OCI-M2 (cell line): ENCODE data around the gene DYSF.

ENCODE experiments used
- DNase-seq: peaks from one replicate; lab custom pipeline; 2025; ENCODE audit not compliant: unreplicated experiment; lab: John Stamatoyannopoulos, UW

The DYSF gene

DNA sequence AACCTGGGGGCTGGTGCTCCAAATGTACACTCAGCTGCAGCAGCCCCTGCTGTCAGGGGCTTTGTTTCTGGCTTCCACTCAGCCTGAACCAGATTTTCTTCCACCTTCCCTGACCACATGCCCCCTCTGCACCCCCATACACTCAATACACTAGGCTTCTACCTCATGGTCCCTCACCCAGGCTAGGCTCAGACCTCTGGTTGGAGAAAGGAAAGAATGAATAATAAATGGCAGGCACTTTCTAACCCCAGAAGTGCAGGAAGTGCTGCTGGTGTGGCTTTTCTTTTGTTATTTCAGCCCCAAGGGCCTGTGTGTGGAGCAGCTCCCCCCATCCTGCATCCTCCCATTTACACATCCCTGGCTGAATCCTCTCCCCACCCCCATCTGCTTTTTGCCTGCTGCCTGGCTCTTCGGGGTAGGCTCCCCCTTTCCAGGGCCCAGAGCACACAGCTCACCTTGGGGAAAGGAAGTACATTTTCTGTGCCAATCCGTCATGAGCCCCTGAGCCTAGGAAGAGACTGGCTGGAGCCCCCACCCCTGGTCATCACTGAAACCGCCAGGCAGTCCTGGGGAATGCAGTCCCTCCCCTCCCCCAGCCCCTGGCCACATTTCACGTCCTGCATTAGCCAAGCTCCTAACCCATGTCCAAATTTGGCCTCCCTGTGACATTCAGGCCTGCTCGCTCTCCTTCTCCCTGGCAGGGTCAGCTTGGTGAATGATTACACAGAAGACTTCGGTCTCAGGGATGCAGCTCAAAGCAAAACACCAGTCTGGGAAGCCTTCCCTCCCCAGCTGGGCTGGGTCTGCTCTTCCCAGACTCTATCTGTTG lies 2.6 kb downstream of the DYSF start:
- no peak for DNase-seq

DNA sequence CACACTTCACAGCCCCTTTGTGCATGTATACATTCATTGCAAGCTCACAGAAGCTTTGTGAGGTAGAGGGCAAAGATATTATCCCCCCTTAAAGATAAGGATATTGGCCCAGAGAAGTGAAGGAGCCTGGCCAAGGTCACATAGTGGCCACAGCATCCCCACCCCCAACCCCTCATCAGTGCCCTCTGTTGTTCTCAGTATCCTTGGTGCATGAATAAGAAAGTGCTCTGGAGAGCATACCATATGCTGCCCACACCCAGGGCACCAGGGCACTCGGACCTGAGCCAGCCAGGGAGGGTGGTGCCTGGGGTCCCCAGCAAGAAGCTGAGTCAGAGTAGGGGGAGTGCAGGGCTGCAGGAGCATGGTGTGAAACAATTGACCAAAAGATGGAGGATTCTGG lies 3.3 kb downstream of the DYSF start:
- DNase-seq, result no peak

DNA sequence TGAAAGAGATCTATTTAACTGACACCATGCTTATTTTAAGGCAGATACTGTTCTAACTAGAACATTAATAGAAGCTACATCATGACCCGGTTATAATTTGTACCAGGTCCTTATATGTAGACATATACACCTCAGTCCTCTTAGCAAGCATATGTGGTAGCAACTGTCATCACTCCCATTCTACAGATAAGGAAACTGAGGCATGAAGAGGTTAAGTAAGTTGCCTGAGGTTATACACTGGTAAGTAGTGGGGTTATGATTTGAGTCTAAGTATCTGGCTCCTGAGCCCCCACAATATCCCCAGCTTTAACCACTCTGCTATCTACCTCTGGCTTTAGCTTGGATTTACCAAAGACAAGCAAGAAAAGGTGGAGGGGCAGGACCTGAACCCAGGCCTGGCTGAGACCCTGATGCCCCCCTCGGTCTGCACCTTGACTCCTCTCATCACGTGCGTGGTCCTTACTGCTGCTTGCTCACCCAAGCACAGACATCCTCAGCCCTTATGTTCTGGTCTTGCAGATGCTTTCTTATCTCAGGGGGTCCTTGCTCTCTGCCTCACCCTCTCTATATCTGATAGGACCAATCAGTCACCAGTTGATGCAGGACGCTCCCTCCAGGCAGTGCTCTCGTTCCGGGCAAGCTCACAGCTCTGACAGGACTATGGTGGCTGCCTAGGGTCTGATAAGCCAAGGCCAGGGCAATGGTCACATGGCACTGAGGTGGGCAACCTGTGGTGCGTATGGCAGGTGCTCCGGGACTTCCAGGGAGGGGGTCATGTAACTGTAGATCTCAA lies 4.0 kb downstream of the DYSF start:
- no peak for DNase-seq

DNA sequence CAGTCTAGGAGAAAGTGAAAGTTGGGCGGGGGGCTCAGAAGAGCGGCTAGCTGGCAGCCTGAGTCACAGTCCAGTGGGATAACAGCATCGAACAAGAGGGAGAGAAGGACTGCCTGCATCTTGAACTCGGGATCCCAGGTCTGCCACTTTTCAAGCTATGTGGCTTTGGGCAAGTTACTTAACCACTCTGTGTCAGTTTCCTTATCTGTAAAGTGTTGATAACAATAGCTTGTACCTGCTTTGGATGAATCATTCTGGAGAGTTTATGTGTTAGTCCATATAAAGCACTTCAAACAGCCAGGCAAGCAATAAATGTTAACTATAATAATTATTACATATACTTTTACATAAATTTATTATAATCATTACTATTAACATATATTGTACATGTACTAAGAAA lies 4.6 kb downstream of the DYSF start:
- DNase-seq, result no peak

DNA sequence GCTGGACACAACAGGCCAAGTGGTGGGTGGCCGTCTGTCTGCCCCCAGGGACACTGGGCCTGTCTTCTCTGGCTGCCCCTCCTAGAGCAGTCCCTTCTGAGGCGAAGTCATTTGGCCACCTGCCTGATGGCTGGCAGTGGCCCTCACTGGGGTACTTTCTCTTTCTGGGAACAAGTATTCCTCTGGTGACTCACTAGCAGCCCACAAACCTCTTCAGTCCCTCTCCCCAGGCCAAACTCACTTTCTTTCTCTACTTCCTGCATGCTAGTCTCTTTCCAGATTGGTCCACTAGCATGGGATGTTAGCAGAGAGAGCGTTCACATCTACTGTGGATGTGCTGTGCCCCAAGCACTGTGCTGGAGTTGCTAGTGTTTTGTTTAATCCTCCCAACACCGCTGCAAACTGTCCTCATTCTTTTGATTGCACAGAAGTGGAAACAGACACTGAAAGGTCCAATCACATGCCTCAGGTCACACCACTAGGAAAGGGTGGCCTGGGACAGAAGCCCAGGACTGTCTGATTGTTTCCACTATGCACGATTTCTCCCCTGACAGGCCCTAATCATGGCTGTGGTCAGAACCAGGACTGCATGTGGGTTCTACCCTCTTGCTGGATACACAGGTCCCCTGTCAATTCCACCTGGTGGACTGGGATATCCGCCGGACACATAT lies 5.2 kb downstream of the DYSF start:
- no peak for DNase-seq

DNA sequence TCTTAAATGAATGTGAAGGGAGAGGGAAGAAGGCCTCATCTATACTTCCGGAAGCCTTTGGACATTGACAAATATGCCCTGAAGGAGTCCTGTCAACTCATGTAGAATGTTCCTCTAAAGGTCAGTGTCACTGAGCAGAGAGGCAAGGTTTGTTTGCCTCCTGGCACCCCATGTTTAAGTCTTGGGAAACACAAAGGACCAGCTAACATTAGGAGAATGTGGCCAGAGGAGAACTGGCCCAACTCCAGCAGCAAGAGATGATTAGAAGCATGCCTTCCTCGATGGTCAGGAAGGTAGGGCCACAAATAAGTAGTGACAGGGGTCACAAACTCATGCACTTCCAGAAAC lies 5.7 kb downstream of the DYSF start:
- no peak for DNase-seq

DNA sequence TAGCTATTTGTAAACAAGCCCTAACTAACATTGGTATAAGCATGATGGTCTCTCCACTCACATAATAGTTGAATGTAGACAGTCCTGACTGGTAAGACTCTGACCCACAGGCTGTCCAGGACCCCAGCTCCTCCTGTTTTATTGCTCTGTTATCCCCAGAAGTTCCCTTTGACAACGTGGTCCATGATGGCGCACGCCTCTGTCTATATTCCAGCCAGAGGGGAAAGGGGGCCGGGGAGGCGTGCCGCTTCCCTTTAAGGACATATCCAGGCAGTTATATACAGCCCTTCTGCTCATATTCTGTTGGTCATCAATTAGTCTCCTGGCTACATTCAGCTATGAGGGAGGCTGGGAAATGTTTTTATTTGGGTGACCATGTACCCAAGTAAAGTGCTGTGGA lies 6.7 kb downstream of the DYSF start:
- no peak for DNase-seq

DNA sequence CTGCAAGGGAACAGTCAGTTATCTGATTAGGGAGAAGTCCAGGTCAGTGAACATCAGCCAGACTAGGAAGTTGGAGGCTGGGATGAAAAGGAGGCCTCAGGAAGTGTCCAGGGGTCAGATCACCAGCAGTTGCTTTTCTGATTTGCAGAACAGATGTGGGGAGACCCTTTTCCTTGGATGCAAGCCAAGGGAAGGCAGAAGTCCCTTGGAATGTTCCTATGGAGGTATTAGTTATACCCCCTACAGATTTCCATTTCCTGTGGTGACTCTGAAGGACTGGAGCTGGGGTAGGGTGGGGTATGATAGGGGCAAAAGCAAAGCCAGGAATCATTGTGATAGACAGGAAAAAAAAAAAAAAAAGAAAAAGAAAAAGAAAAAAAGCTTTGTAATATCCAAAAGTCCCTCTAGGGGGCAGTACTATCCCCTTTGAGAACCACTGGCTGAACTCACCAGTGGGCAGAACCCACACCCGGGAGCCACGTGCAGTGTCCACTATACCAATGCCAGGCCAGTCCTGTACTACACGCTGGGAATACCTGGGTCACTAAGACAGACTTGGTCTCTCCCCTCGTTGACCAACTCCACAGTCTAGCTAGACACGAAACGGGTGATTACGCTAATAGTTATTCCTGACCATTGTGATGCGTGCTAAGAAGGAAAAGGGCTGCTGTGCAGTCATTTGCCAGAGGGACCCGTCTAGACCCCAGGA lies 7.4 kb downstream of the DYSF start:
- no peak for DNase-seq

DNA sequence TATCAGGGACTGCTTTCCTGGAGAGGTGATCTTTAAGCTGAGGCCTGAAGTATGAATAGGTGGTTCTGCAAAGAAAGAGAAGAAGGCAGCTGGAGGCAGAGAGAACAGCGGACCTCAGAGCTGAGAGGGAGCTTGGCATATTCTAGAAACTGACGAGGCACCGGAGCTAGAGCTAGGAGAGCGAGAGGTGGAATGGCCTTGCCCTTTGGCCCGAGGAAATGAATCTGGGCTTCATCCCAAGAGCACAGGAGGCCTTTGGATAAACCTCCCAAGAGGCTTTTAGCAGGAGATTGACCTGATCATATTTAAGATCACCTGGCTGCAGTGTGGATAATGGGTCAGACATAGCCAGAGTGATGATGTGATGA lies 7.9 kb downstream of the DYSF start:
- DNase-seq, result no peak

DNA sequence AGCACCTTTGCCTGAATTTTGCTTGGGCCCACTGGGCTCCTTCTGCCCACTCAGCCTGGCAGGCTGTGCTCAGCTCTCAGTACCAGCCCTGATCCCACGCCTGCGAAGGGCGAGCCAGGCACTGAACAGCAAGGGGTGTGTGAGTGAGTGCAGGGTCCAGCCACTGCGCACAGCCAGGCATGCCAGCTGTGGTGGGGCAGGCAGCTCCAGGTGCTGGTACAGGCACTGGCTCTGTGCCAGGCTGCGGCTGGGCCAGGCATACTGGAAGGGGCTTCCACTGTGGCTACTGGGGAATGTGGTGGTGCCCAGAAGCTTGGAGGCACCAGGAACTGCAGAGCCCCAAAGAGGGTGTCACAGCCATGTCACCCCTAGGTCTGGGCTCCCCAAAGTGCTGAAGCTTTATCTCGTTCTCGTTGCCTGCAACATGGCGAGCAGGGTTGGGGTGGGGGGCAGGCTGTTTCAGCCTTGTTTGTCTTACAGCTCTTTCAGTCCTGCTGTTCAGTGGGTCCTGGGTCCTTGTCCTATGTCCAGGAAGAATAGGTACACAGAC lies 8.8 kb downstream of the DYSF start:
- no peak for DNase-seq

DNA sequence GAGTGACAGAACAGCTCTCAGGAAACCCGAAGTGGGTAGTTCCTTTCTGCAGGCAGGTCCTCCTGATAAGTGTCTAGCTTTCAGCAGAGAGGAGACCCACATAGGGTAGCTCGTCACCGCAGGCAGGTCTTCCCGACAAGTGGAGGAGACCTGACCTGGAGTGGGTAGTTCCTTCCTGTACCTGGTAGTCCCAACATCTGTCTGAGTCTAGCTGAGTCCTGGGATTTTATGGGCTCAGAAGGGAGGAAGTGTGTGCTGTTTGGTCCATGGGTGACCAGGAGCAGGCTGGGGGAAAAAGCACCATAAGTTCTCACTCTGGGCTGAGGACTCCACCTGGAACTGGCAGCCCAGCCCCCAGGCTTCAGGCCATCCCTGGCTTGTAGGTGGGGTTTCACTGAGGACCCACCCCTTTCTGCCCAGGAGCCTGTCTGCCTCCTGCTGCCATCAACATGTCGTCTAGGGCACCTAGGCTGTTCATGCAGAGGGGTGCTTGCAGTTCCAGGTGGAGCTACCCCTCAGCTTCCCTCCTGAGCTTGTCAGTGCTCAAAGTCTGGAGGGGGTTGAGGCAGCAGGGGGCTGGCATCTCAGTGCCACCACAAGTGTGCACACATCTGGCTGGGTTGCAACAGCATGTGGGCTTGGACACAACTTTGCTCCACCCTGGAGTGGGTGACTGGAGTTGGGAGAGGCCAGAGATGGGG lies 9.4 kb downstream of the DYSF start:
- no peak for DNase-seq

DNA sequence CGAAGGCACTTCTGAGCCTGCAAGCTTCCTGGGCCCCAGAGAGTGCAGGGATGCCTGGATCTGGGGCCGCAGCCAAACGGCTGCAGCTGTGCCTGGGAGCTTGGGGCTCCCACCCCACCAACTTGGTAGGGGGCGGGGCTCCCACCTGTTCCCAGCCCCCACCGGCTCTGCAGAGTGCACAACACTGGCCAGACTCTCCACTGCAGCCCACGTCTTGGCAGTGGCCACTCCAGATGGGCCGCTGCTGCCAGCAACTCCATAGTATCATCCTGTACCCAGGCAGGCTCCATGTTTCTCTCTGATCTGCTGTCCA lies 9.9 kb downstream of the DYSF start:
- DNase-seq, result no peak

DNA sequence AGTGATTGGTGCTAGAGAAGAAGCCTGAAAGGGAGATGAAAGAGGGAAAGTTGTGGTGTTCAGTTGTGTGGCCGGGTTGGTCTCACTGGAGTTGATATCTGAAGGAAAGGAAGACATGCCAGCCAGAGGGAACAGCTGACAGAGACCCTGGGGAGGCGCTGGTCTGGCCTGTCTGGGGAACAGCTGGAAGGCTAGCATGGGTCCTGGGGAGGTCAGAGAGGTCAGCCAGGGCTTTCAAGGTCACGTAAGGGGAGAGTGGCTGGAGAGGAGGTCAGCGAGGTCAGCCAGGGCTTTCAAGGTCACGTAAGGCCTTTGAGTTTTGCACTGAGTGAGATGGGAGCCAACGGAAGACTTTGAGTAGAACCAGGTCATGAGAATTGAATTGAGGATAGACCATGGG lies 11.0 kb downstream of the DYSF start:
- no peak for DNase-seq

DNA sequence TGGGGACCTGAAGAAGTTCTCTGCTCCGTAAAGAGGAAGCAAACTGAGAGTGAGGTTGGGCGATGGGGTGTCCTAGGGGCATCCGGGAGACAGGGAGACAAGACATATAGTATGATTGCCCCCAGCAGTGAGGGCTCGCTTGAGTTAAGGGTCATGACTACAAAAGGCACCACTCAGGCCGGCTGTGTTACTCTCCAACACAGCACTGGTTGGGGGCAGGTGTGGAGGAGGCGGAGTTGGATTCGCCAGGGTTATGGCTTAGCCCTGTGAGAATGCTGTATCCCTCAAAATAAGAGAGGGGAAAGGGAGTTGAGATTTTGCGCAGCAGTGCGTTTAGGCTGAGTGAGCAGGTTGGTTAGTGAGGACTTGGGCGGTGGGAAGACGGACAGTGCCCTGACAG lies 12.0 kb downstream of the DYSF start:
- DNase-seq, result no peak

DNA sequence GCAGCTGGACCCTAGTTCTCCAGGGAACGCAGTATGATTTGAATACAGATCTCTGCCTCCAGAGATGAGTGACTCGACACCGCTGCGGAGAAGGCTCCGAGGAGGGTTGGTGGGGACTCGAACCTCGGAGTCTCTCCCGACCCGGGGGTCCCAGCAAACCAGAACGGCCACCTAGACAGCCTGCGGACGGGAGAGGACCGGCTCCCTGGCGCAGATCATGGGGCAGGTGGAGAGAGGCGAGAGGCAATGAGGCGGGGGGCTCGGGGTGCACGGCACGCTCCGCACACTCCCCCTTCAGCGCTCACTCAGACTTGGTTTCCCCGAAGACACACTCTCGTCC lies 12.6 kb downstream of the DYSF start:
- DNase-seq, result no peak

DNA sequence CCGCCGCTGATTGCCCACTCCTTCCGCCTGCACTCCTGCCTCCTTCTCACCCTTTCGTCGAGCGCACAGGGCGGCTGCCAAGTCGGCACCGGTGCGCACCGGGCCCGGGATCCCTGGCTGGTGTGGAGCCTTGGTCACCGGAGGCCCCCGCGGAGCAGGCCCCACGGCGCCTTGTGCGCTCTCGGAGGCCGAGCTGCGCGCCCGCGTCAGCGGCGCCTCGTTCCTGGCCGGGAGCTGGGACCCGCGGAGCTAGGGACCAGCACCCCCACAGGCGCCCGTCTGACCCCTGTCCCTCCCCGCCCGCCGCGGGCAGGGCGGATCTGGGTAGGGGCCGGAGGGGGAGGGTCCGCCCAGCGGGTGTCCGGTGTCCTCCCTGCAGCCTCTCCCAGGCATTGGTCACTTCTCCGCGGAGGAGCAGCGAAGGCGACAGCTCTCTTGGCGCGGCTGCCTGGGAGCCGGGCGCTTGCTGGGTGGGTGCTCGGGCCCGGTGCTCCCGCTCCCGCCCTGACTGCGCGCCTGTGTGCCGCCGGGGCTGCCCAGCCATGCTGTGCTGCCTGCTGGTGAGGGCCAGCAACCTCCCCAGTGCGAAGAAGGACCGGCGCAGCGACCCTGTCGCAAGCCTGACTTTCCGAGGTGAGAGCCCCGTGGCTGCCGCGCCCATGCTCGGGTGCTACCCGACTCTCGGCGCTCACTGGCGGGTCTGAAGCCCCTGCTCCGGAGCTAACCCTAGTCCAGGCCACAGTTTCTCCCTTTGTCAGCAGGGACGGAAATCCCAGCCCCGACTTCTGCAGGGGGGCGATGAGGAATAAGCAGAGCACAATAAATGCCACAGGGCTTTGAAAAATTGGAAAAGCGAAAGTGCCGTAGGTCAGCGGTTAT lies 13.2 kb downstream of the DYSF start:
- DNase-seq, result no peak

DNA sequence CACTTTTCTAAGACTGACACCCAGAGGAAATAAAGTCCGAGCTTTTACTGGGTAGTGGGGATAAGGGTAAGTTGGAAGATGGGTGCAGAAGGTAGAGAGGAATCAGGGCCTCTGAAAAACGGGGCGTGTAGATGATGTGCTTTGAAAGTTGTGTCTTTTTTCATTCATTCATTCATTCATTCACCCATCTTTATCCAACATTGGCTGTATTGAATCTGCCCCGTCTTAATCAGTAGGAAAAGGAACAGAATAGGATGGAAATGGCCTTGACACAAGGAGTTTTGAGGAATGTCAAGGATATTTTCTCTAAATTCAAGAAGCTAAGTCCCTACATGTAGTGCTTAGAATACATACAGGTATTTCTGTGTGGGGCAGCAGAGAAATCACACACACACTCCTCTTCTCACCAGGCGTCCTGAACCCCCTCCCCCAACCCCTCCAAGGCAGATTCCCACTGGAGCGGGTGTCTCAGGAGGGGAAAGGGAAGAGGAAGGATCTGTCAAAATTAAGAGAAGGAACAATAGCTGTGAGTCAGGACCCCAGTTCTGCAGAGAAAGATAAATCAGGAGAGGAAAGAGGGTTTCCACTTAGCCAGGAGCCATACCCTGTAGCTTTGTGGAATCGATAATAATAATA lies 13.9 kb downstream of the DYSF start:
- no peak for DNase-seq

DNA sequence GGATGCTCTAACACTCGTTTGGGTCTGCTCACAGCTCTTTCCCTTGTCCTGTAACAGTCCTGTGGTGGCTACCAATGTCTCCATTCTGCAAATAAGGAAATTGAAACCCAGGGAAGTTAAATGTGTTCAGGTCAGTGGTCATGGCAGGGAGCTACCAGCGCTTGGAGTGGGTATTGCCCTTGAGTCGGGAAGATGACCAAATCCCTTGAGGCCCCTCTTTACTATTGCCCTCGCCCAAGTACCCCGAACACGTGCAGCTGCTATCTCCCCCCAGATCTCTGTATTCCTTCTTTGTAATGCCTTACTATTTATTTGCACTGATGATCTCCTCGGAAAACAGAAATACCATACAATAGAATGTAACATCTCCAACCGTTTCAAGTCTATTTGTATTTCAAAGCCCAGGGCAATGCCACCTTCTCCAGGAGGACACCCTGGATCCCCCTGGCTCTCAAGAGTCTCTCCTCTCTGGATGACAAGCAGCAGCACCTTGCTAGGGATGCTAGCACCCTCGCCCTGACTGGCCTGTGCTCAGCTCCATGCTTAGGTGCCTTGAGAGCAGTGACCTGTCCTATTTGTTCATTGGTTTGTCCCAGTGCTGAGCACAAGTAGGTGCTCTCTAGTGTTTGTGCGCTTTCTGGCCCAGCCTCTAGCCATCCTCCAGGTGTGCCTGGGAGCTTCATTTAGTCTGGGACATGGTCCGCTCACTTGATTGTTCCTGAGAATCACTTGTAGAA lies 15.1 kb downstream of the DYSF start:
- DNase-seq, result no peak
